Neural cell (in vitro differentiated cells): ENCODE data around the gene GSK3B. TPM values are rescaled to one million over a fixed set of nuclear protein-coding genes. Genes with fewer than 3 reads are reported as not detected.

ENCODE experiments used
- H2AFZ ChIP-seq: fragments of 200-600, 300-800 bp; sonication (generic), shearing (Covaris generic); 2 replicates; pipeline ENCODE4 v1.6.0; 2014; ENCODE audit warnings: low read depth, mild to moderate bottlenecking, antibody characterized with exemption, low read length, moderate library complexity
- H3F3A ChIP-seq: fragments of 200-600 bp; shearing (Covaris generic); 2 replicates; pipeline ENCODE4 v1.6.1; 2016; ENCODE audit warnings: mild to moderate bottlenecking, moderate library complexity, mixed read lengths, antibody characterized with exemption, low read length; ENCODE audit not compliant: insufficient read depth, poor library complexity, severe bottlenecking
- H3K27ac ChIP-seq: fragments of 200-600, 300-800 bp; sonication (generic), shearing (Covaris generic); 2 replicates; pipeline ENCODE4 v1.5.1; 2014; ENCODE audit warnings: mild to moderate bottlenecking, low read length, moderate library complexity
- H3K27me3 ChIP-seq: fragments of 300-800, 200-600 bp; sonication (generic), shearing (Covaris generic); 2 replicates; pipeline ENCODE4 v1.6.0; 2014; ENCODE audit warnings: mild to moderate bottlenecking, low read depth, low read length, moderate library complexity; ENCODE audit not compliant: insufficient read depth
- H3K36me3 ChIP-seq: fragments of 300-800, 200-600 bp; sonication (generic), shearing (Covaris generic); 2 replicates; pipeline ENCODE4 v1.5.1; 2014; ENCODE audit warnings: mild to moderate bottlenecking, antibody characterized with exemption, low read length, moderate library complexity; ENCODE audit not compliant: insufficient read depth
- H3K4me2 ChIP-seq: fragments of 300-800, 200-600 bp; sonication (generic), shearing (Covaris generic); 2 replicates; pipeline ENCODE4 v1.6.0; 2014; ENCODE audit warnings: mild to moderate bottlenecking, low read length
- H3K4me3 ChIP-seq: fragments of 300-800, 200-600 bp; sonication (generic), shearing (Covaris generic); 2 replicates; pipeline ENCODE4 v1.5.1; 2014; ENCODE audit warnings: mild to moderate bottlenecking, low read length, moderate library complexity
- H3K79me2 ChIP-seq: fragments of 200-600 bp; shearing (Covaris generic); replicated peaks from 2 replicates; pipeline ENCODE4 v1.6.0; 2014; ENCODE audit warnings: mild to moderate bottlenecking, low read length, moderate library complexity; ENCODE audit not compliant: insufficient read depth
- H3K9ac ChIP-seq: fragments of 300-800, 200-600 bp; sonication (generic), shearing (Covaris generic); 2 replicates; pipeline ENCODE4 v1.6.1; 2016; ENCODE audit warnings: mild to moderate bottlenecking, low read length, mixed read lengths
- H3K9me2 ChIP-seq: fragments of 200-600 bp; shearing (Covaris generic); 2 replicates; pipeline ENCODE4 v1.6.1; 2016; ENCODE audit warnings: mild to moderate bottlenecking, low read length, mixed read lengths; ENCODE audit not compliant: insufficient read depth
- H3K9me3 ChIP-seq: fragments of 200-600, 300-800 bp; sonication (generic), shearing (Covaris generic); 2 replicates; pipeline ENCODE4 v1.6.1; 2016; ENCODE audit warnings: mild to moderate bottlenecking, mixed run types, low read length, moderate library complexity, mixed read lengths
- H4K20me1 ChIP-seq: fragments of 200-600 bp; shearing (Covaris generic); 2 replicates; pipeline ENCODE4 v1.6.1; 2016; ENCODE audit warnings: mild to moderate bottlenecking, mixed run types; ENCODE audit not compliant: insufficient read depth
- CTCF ChIP-seq: fragments of 450-650 bp; IDR thresholded peaks from 2 replicates; pipeline ENCODE4 v1.5.1; 2014; ENCODE audit warnings: antibody characterized with exemption, mild to moderate bottlenecking, moderate library complexity; ENCODE audit not compliant: poor library complexity, severe bottlenecking
- EP300 ChIP-seq: fragments of 450-650 bp; conservative IDR thresholded peaks from 2 replicates; pipeline ENCODE4 v1.6.1; 2014; ENCODE audit warnings: antibody characterized with exemption, mild to moderate bottlenecking, moderate library complexity; ENCODE audit not compliant: poor library complexity, severe bottlenecking
- EZH2 ChIP-seq: fragments of 200-600, 300-800 bp; shearing (Covaris generic), sonication (generic); IDR thresholded peaks from 2 replicates; pipeline ENCODE4 v1.6.1; 2014; ENCODE audit warnings: antibody characterized with exemption, low read length, borderline replicate concordance, mild to moderate bottlenecking; ENCODE audit not compliant: insufficient read depth, poor library complexity, severe bottlenecking
- MXI1 ChIP-seq: fragments of 450-650 bp; conservative IDR thresholded peaks from 2 replicates; pipeline ENCODE4 v1.6.1; 2014; ENCODE audit warnings: antibody characterized with exemption, mild to moderate bottlenecking; ENCODE audit not compliant: poor library complexity, severe bottlenecking
- POLR2AphosphoS5 ChIP-seq: IDR thresholded peaks from 2 replicates; pipeline ENCODE4 v1.6.1; 2012
- RAD21 ChIP-seq: fragments of 450-650 bp; conservative IDR thresholded peaks from 2 replicates; pipeline ENCODE4 v1.6.1; 2014; ENCODE audit warnings: antibody characterized with exemption, mild to moderate bottlenecking, moderate library complexity
- REST ChIP-seq: IDR thresholded peaks from 2 replicates; pipeline ENCODE4 v1.6.1; 2012; ENCODE audit warnings: borderline replicate concordance
- SMC3 ChIP-seq: fragments of 450-650 bp; conservative IDR thresholded peaks from 2 replicates; pipeline ENCODE4 v1.6.1; 2014; ENCODE audit warnings: antibody characterized with exemption, mild to moderate bottlenecking, moderate library complexity; ENCODE audit not compliant: poor library complexity
- TAF1 ChIP-seq: IDR thresholded peaks from 2 replicates; pipeline ENCODE4 v1.6.1; 2012; ENCODE audit warnings: low read depth
- polyA plus RNA-seq: library from polyadenylated mRNA; depleted of rRNA; stranded (reverse); fragments of >200 nt; gene quantifications from 2 replicates; pipeline ENCODE4 v1.2.3, GENCODE V29; 2014

GSK3B gene
- polyA plus RNA-seq, 1 donor from 2014 or later = 48.5 TPM

GRCh38 chr3:119885746-119886530 is 208.3 kb downstream of the GSK3B start:
- no peak overlapping the region for H3K4me3 ChIP-seq
- no peak overlapping the region for H2AFZ ChIP-seq
- H3K9me3 ChIP-seq = no peaks in the 10 kb centered on the region
- H3K4me2 ChIP-seq = no peak overlapping the region
- no peak overlapping the region for H3K27ac ChIP-seq
- TF ChIP-seq CTCF (no peak), EP300 (no peak), MXI1 (no peak), POLR2AphosphoS5 (no peak), TAF1 (no peak), EZH2 (no peak), RAD21 (no peak), REST (no peak), SMC3 (no peak)
- H3K9ac ChIP-seq = no peak overlapping the region
- peaks cover 6% of the 10 kb centered on the region for H3K36me3 ChIP-seq
- H3K9me2 ChIP-seq = no peaks in the 10 kb centered on the region
- H3F3A ChIP-seq = no peaks in the 10 kb centered on the region
- no peaks in the 10 kb centered on the region for H4K20me1 ChIP-seq
- H3K79me2 ChIP-seq = peaks cover 5% of the 10 kb centered on the region
- no peaks in the 10 kb centered on the region for H3K27me3 ChIP-seq

GRCh38 chr3:119884161-119884557 is 210.1 kb downstream of the GSK3B start:
- no peak overlapping the region for H3K27ac ChIP-seq
- no peaks in the 10 kb centered on the region for H4K20me1 ChIP-seq
- H3K4me3 ChIP-seq = no peak overlapping the region
- no peak overlapping the region for H3K4me2 ChIP-seq
- no peaks in the 10 kb centered on the region for H3K9me2 ChIP-seq
- H3K9me3 ChIP-seq = no peaks in the 10 kb centered on the region
- no peak overlapping the region for H3K9ac ChIP-seq
- H3F3A ChIP-seq = no peaks in the 10 kb centered on the region
- H3K27me3 ChIP-seq = no peaks in the 10 kb centered on the region
- H3K79me2 ChIP-seq = peaks cover 5% of the 10 kb centered on the region
- no peak overlapping the region for H2AFZ ChIP-seq
- H3K36me3 ChIP-seq = peaks cover 6% of the 10 kb centered on the region
- no peak for TF ChIP-seq MXI1
- no peak for TF ChIP-seq POLR2AphosphoS5
- TF ChIP-seq REST = no peak
- no peak for TF ChIP-seq RAD21
- no peak for TF ChIP-seq SMC3
- no peak for TF ChIP-seq CTCF
- no peak for TF ChIP-seq TAF1
- TF ChIP-seq EZH2 = no peak
- TF ChIP-seq EP300 = no peak
